NCI-H128 (cell line): Measurements from ENCODE around the gene CCDC138.
"Not testable (repeated sequence)": the region's sequence is repeated elsewhere in the genome, so short reads cannot be mapped to it uniquely, and the experiment has no call there.

Source experiments
- DNase-seq: peaks from one replicate; lab custom pipeline; 2025; ENCODE audit not compliant: unreplicated experiment; lab: John Stamatoyannopoulos, UW

CCDC138 gene, protein sequence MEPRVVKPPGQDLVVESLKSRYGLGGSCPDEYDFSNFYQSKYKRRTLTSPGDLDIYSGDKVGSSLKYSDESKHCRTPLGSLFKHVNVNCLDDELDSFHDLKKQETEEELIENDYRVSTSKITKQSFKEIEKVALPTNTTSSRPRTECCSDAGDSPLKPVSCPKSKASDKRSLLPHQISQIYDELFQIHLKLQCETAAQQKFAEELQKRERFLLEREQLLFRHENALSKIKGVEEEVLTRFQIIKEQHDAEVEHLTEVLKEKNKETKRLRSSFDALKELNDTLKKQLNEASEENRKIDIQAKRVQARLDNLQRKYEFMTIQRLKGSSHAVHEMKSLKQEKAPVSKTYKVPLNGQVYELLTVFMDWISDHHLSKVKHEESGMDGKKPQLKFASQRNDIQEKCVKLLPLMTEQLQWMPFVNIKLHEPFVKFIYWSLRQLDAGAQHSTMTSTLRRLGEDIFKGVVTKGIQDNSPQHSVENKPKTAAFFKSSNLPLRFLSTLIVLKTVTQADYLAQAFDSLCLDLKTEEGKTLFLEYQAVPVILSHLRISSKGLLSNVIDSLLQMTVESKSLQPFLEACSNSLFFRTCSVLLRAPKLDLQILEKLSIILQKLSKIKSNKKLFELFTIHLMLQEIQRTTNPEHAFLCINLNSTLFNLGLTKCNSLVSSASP

DNA sequence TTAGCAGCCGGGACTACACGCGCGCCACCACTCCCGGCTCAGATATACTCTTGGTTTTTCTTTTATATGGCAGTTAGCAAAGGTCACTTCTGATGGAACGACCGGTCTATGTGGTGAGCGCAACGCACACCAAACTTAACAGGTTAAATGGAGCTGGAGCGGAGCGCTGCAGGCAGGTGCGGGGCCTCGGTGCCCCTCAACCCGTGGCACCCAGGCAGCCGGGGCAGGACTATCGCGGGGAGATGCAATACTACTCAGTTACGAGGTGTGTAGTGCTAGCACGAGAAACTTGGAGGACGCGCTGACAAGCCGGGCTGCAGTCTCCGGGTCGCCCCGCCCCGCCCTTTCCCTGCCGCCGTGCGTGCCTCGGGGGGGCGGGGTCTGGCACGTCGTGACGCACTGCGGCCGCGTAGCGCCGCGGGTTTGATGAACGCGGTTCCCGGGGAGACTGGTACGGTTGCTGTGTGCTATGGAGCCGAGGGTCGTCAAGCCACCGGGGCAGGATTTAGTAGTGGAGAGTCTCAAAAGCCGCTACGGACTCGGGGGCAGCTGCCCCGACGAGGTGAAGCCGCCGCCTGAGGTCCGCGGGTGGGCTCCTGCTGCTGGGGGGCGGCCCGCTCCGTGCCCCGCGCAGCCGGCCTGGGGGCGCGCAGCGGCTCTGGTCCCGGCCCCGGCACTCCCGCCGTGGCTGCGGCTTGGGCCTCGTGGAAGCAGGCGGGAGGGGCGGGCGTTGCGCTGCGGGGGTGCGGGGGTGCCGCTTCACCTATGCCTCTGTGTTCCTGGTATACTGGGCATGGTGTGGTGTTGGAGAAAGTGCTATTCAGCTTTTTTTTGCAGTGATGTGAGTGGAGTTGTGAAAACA lies at the start of gene CCDC138:
Gene CCDC138 (plus strand): TSS at position 418 of the 862 bp plus-strand sequence. CDS start 52 bp downstream, at position 470.
- peak; percentile 84 for DNase-seq

DNA sequence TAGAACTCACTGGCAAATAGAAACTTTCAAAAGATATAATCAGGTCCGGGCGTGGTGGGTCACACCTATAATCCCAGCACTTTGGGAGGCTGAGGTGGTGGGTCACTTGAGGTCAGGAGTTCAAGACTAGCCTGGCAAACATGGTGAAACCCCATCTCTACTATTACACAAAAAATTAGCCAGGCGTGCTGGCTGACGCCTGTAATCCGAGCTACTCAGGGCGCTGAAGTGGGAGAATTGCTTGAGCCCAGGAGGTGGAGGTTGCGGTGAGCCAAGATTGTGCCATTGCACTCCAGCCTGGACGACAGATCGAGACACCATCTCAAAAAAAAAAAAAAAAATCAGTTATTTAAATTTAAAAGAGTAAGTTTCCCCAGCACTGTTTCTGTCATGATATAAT lies 28.6 kb upstream of the CCDC138 start:
- DNase-seq: not testable (repeated sequence)

DNA sequence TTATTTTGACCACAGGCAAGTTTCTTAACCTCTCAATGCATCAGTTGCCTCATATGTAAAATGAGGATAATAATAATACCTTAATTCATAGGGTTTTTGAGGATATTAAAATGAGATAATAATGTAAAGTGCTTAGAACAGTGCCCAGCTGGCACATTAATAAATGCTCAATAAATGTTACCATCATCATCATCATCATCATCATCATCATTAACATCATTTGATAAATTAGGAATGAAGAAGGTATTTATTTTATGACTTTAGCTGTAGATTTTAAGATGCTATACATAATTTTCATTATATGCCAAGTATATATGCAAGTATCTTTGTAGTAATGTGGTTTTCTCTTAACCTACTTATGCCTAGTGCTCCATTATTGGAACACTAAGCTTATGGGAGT lies 24.0 kb upstream of the CCDC138 start:
- not testable (repeated sequence) for DNase-seq

DNA sequence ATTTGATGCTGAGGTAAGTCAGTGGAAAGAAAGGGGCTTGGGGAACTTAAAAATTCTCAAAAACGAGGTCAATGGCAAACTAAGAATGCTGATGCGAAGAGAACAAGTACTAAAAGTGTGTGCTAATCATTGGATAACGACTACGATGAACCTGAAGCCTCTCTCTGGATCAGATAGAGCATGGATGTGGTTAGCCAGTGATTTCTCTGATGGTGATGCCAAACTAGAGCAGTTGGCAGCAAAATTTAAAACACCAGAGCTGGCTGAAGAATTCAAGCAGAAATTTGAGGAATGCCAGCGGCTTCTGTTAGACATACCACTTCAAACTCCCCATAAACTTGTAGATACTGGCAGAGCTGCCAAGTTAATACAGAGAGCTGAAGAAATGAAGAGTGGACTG lies 19.9 kb upstream of the CCDC138 start:
- DNase-seq: not testable (repeated sequence)

DNA sequence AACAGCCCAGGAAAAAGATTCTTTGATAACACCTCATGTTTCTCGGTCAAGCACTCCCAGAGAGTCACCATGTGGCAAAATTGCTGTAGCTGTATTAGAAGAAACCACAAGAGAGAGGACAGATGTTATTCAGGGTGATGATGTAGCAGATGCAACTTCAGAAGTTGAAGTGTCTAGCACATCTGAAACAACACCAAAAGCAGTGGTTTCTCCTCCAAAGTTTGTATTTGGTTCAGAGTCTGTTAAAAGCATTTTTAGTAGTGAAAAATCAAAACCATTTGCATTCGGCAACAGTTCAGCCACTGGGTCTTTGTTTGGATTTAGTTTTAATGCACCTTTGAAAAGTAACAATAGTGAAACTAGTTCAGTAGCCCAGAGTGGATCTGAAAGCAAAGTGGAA lies 18.7 kb upstream of the CCDC138 start:
- DNase-seq: not testable (repeated sequence)

DNA sequence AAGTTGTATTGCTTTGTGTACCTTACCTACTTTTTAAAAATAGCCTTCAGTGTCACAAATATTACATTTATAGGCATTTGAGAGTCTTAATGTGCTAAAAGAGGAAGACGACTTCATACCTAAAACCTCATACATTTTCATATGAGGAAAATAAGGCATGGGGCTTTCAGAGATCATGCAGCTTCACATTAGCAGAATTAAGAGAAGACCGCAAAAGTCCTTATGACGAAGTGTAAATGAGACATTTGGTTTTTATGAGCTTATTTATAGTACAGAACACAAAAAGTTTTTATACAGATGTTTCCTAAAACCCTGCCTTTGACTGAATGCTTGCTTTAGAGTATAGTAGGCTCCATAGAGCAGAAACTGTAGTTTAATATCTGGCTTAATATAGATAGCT lies 10.1 kb upstream of the CCDC138 start:
- DNase-seq: no peak

DNA sequence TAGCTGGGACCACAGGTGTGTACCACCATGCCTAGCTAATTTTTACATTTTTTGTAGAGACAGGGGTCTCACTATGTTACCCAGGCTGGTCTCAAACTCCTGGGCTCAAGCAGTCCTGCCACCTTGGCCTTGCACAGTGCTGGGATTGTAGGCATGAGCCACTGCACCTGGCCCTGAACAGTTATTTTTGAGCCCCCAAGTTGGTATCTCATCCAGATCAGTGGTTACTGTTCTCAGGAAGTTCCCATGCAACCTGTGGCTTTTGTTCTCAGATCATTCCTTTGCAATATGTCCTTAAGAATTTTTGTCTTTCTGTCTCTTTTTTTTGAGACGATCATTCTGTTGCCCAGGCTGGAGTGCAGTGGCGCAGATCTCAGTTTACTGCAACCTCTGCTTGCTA lies 7.7 kb upstream of the CCDC138 start:
- no peak for DNase-seq

DNA sequence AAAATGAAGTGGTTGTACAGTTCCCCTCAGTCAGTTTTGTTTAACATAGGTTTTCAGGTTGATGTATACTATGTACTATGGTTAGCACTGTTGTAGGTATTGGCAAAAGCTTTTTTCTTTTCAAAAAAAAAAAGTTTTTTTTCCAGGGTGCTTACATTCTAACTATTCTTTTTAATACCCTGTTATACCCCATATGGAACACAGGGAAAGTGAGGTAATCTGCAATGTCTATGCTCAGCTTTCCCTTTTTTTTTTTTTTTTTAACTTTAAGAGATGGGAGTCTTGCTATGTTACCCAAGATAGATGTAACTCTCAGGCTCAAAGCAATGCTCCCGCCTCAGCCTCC lies 590 bp upstream of the CCDC138 start:
- DNase-seq: no peak

DNA sequence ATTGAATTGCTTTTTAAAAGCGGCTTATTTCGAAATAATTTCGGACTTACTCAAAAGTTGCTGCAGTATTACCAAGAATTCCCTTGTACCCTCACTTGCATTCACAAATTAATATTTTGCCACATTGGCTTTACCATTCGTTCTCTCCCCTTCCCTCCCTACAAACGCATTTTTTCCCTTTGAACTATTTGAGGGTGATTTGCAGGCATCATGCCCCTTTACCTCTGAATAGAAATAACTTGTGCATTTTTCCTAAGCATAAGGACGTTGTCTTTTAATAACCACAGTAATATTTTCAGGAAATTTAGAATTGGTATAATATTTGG lies 608 bp downstream of the CCDC138 start:
- no peak for DNase-seq

DNA sequence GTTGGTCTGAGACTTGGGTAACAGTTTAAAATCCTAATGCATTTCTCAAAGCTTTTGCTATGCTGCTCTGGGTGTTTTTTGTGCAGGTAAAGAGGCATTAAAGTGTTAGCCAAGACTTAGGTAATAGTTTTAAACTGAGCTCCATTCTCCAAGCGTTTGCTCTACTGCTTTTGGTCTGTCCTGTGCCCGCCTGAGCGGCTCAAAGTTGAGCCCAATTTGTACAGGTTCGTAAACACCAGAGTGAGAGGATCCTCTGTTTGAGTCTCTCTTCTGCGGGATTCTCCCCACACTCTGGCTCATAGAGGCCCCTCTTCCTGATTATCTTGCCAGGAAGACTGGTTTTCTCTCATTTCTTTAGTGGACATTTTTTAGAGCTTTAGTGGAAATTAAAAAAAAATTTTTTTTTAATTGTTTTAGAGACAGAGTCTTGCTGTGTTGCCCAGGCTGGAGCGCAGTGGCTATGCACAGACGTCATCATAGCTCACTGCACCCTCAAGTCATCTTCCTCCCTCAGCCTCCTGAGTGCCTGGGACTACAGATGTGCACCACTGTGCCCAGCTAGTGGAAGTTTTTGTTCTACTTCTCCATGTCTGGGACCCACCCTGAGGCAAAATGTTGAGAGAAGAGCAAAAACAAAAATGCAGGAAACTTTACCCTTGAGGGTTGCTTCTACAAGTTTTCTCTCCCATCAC lies 16.6 kb downstream of the CCDC138 start:
- DNase-seq: no peak

DNA sequence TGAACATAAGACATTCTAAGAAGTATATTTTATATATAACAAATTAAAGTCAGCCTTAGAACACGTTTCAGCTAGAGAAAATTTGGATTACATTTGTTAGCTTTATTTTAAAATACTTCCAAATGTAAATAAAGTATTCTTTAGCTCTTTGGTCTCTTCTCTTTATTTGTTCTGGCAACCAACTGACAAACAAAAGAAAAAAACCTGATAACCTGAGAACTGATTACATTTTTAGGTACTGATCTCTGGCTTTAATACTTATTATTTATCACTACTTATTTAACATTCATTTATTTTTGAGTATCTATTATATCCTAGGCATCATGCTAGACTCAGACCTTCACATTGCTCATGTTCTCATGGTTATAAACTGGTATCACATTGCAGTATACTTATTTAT lies 18.5 kb downstream of the CCDC138 start:
- no peak for DNase-seq

DNA sequence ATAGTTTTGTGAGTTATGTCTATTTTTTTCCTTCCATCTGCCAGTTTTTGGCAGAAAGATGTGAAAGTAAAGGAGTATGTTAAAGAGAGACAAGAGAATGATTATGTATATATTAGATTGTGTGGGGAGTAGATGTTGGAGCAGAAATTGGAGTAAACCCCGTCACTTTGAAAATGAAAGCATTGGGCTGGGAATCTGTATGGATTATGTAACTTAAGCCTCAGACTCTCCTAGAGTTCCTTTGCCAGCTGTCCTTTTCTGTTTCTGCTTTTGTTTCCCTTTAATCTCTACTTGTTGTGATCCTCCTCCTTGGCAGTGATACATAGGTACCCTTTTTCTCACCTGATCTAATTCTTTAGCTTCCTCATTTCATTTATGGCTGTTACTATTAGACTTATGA lies 19.2 kb downstream of the CCDC138 start:
- no peak for DNase-seq

DNA sequence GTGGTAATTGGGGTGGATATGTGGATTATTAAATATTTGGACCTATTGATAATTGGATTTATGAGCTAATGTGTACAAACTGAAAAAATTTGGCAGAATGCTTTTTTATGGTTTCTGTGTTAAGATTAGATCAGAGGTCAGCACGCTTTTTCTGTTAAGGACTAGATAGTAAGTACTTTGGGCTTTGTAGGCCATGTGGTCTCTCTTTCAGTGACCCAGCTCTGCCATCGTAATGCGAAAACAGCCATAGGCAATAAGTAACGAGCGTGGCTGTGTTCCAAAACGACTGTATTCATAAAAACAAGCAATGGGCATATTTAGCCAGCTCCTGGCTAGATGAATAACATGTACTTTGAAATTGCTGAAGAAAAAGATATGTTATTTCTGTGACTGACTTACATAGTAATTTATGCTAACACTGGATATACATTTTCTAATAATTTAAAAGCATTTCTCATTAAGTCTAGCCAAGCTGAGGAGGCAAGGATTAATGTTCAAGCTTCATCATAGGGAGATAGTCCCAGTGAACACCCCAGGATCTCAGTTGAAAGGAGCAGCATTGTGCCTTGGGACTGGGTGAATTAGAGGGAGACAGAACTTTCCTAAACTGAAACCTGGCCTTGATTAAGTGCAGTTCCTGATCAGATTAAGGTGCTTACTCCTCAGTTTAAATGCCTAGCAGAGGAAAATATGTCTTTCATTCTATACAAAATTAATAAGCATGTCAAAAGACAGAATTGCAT lies 20.0 kb downstream of the CCDC138 start:
- DNase-seq: no peak

DNA sequence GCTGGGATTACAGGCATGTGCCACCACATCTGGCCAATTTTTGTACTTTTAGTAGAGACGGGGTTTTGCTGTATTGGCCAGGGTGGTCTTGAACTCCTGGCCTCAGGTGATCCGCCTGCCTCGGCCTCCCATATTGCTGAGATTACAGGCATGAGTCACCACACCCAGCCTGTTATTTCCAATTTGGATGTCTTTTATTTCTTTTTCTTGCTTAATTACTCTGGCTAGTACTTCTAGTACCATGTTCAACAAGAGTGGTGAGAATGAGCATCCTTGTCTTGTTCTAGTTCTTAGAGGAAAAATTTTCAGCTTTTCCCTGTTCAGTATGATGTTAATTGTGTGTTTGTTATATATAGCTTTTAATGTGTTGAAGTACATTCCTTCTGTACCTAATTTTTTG lies 23.4 kb downstream of the CCDC138 start:
- DNase-seq: no peak

DNA sequence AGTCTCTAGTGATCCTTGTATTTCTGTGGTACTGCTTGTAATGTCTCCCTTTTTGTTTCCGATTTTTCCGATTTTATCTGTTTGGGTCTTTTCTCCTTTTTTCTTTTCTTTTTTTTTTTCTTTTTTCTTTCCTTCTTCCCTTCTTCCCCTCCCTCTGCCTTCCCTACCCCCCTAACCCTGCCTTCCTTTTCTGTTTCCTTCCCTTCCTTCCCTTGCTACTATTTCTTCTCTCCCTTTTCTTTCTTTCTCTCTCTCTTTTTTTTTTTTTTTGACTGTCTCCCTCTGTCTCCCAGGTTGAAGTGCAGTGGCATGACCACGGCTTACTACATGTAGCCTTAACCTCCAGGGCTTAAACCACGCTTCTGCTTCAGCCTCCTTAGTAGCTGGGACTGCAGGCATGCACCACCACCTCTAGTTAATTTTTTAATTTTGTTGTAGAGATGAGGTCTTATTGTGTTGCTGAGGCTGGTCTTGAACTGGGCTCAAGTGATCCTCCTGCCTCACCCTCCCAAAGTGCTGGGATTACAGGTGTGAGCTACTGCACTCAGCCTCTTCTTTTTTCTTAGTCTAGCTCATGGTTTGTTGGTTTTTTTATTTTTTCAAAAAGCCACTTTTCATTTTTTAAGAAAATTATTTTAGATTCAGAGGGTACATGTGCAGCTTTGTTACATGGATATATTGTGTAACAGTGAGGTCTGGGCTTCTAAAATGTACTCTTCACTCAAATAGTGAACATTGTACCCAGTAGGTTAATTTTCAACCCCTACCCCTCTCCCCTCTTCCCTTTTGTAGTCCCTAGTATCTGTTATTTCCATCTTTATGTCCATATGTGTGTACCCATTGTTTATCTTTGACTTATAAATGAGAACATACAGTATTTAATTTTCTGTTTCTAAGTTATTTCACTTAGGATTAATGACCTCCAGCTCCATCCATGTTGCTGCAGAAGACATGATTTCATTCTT lies 24.7 kb downstream of the CCDC138 start:
- no peak for DNase-seq

DNA sequence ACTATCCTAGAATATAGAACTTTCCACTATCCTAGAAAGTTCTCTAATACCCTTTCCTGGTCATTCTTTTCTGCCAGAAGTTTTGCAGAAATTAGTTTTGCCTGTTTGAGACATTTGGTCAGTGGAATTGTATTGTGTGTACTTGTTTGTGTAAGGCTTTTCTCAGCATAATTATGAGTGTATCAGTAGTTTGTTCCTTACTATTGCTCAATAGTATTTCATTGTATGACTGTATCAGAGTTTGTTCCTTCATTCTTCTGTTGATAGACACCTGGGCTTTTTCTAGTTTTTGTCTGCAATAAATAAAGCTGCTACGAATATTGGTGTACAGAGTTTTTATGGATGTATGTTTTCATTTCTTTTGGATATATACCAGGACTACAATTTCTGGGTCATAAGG lies 27.2 kb downstream of the CCDC138 start:
- DNase-seq: no peak

DNA sequence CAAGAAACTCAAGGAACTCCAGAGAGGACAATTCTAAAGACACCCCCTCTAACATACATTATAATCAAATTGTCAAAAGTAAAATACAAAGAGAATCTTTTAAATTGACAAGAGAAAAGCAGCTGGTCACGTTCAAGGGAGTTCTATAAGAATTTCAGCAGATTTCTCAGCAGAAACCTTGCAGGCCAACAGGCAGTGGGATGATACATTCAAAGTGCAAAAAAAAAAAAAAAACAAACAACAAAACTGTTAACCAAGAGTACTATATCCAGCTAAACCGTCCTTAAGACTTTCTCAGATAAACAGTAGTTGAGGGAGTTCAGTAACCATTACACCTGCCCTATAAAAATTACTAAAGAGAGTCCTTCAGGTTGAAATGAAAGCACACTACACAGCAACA lies 33.9 kb downstream of the CCDC138 start:
- DNase-seq: no peak

DNA sequence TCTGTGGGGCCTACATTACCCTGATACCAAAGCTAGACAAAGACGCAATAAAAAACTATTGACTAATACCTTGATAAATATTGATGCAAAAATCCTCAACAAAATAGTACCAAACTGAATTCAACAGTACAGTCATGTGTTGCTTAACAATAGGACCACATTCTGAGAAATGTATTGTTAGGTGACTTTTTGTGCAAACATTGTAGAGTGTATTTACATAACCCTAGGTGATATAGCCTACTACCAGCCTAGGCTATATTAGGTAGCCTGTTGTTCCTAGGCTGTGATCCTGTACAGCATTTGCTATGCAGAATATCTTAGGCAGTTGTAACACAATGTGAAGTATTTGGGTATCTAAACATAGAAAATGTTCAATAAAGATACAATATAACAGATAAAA lies 36.7 kb downstream of the CCDC138 start:
- no peak for DNase-seq

DNA sequence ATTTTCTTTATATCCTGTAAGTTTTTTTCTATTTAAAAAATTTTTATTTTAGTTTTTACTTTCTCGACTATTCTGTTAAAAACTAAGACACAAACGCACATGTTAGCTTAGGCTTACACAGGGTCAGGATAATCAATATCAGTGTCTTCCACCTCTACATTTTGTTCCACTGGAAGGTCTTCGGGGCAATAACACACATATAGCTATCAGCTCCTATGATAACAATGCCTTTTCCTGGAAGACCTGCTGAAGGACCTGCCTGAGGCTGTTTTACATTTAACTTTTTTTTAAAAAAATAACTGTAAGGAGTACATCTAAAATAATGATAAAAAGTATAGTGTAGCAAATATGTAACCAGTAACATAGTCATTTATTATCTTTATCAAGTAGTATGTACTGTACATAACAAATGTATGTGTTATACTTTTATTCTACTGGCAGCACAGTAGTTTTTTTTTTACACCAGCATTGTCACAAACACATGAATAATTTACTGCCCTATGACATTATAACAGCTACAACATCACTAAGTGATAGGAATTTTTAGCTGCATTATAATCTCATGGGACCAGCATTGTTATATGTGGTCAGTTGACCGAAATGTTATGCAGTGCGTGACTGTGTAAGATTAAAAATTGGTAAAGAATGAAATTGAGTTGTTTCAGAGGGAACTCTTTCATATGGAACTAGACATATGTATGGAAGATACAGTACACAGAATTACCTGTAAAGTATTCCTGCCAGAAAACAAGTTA lies 37.9 kb downstream of the CCDC138 start:
- no peak for DNase-seq
